SK-N-SH (cell line): Measurements from ENCODE around the gene ZFAND2A. TPM values are rescaled to one million over a fixed set of nuclear protein-coding genes. Genes with fewer than 3 reads are reported as not detected.

Experiments
- CTCF ChIA-PET: fragments of 300-600, 350-600 bp; formaldehyde crosslinking; extraction: SDS; loops from one replicate; lab custom pipeline; 2021; lab: Yijun Ruan, JAX
- POLR2A ChIA-PET: fragments of 350-600 bp; sonication (Branson Sonifier 250); formaldehyde crosslinking; extraction: SDS; loops from one replicate; lab custom pipeline; 2020; ENCODE audit warnings: antibody characterized with exemption, inconsistent platforms; lab: Yijun Ruan, JAX
- DNase-seq: peaks from one replicate; pipeline ENCODE4 v3.0.0; 2012
- H2AFZ ChIP-seq: fragments of 200-600 bp; sonication (generic); 2 replicates; pipeline ENCODE4 v1.8.1; 2016; ENCODE audit warnings: antibody characterized with exemption, mild to moderate bottlenecking, low read depth
- H3F3A ChIP-seq: fragments of 200-600 bp; sonication (generic); replicated peaks from 2 replicates; pipeline ENCODE3; 2016; ENCODE audit warnings: antibody characterized with exemption, mild to moderate bottlenecking; ENCODE audit not compliant: insufficient read depth
- H3K27ac ChIP-seq, 2 experiments: fragments of 200-500 bp in 1 of 2; fragments of 200-600 bp in 1 of 2; sonication (Bioruptor generic) in 1 of 2; sonication (generic), shearing (Covaris generic) in 1 of 2; 2 replicates each; pipeline versions ENCODE4 v1.5.1 to v1.6.1; 2014 to 2016; ENCODE audit warnings: low read depth in 2 of 2, inconsistent platforms in 1 of 2, low read length in 1 of 2, mild to moderate bottlenecking in 1 of 2, mixed read lengths in 1 of 2
- H3K27me3 ChIP-seq: fragments of 200-600 bp; sonication (generic), shearing (Covaris generic); 2 replicates; pipeline ENCODE4 v1.6.1; 2016; ENCODE audit warnings: mixed run types; ENCODE audit not compliant: insufficient read depth
- H3K36me3 ChIP-seq, 2 experiments: fragments of 200-500 bp in 1 of 2; fragments of 200-600 bp in 1 of 2; sonication (Bioruptor generic) in 1 of 2; sonication (generic) in 1 of 2; replicated peaks in 1 of 2; 2 replicates each; pipeline versions ENCODE3 to v1.5.1; 2014 to 2016; ENCODE audit warnings: low read length in 1 of 2, mild to moderate bottlenecking in 1 of 2; ENCODE audit not compliant: insufficient read depth in 2 of 2, control insufficient read depth in 1 of 2
- H3K4me1 ChIP-seq, 2 experiments: fragments of 200-500 bp in 1 of 2; fragments of 200-600 bp in 1 of 2; sonication (Bioruptor generic) in 1 of 2; sonication (generic), shearing (Covaris generic) in 1 of 2; 2 replicates each; pipeline versions ENCODE4 v1.5.1 to v1.6.1; 2014 to 2016; ENCODE audit warnings: low read depth in 1 of 2, low read length in 1 of 2, mixed run types in 1 of 2; ENCODE audit not compliant: insufficient read depth in 2 of 2, control insufficient read depth in 1 of 2
- H3K4me2 ChIP-seq: fragments of 200-600 bp; sonication (generic), shearing (Covaris generic); 2 replicates; pipeline ENCODE4 v1.6.1; 2017; ENCODE audit warnings: mixed run types
- H3K4me3 ChIP-seq, 2 experiments: fragments of 200-500 bp in 1 of 2; fragments of 200-600 bp in 1 of 2; sonication (Bioruptor generic) in 1 of 2; sonication (generic), shearing (Covaris generic) in 1 of 2; 2 replicates each; pipeline versions ENCODE4 v1.5.1 to v1.8.1; 2014 to 2016; ENCODE audit warnings: low read depth in 2 of 2, inconsistent platforms in 1 of 2, low read length in 1 of 2, mild to moderate bottlenecking in 1 of 2, mixed read lengths in 1 of 2, moderate library complexity in 1 of 2
- H3K79me2 ChIP-seq: fragments of 200-600 bp; sonication (generic); 2 replicates; pipeline ENCODE4 v1.8.1; 2017; ENCODE audit warnings: mild to moderate bottlenecking; ENCODE audit not compliant: insufficient read depth
- H3K9ac ChIP-seq: fragments of 200-600 bp; sonication (generic); 2 replicates; pipeline ENCODE4 v1.6.1; 2017; ENCODE audit warnings: mixed run types
- H3K9me2 ChIP-seq: fragments of 200-600 bp; sonication (generic); 2 replicates; pipeline ENCODE4 v1.6.1; 2017; ENCODE audit warnings: mixed run types
- H3K9me3 ChIP-seq: fragments of 200-600 bp; sonication (generic); 2 replicates; pipeline ENCODE4 v1.6.1; 2017; ENCODE audit warnings: mixed run types, mild to moderate bottlenecking, moderate library complexity
- H4K20me1 ChIP-seq: fragments of 200-600 bp; sonication (generic); 2 replicates; pipeline ENCODE4 v1.6.1; 2017; ENCODE audit warnings: mild to moderate bottlenecking, mixed run types; ENCODE audit not compliant: insufficient read depth
- CHD2 ChIP-seq: fragments of 150-350 bp; IDR thresholded peaks from 2 replicates; pipeline ENCODE4 v1.6.1; 2018; ENCODE audit warnings: low read length; ENCODE audit not compliant: partially characterized antibody
- ELF1 ChIP-seq: IDR thresholded peaks from 2 replicates; pipeline ENCODE4 v1.4.0; 2012
- EP300 ChIP-seq, 2 experiments: IDR thresholded peaks; 2 replicates each; pipeline versions ENCODE4 v1.4.0 to v1.6.1; 2012; ENCODE audit warnings: borderline replicate concordance in 1 of 2, low read depth in 1 of 2, low read length in 1 of 2
- FOSL2 ChIP-seq: IDR thresholded peaks from 2 replicates; pipeline ENCODE4 v1.4.0; 2012; ENCODE audit warnings: low read depth, mild to moderate bottlenecking, moderate library complexity, borderline replicate concordance
- FOXJ3 ChIP-seq: sonication (generic); formaldehyde crosslinking; IDR thresholded peaks from 2 replicates; pipeline ENCODE4 v1.5.1; 2020; ENCODE audit warnings: mild to moderate bottlenecking, missing genetic modification reagents
- FOXM1 ChIP-seq: IDR thresholded peaks from 2 replicates; pipeline ENCODE4 v1.4.0; 2012; ENCODE audit warnings: low read depth, mild to moderate bottlenecking
- GABPA ChIP-seq: IDR thresholded peaks from 2 replicates; pipeline ENCODE4 v1.4.0; 2012; ENCODE audit warnings: low read depth, mild to moderate bottlenecking
- GATA2 ChIP-seq: sonication (generic); formaldehyde crosslinking; IDR thresholded peaks from 2 replicates; pipeline ENCODE4 v1.5.0; 2020; ENCODE audit warnings: mild to moderate bottlenecking, missing genetic modification reagents
- NFIC ChIP-seq: IDR thresholded peaks from 2 replicates; pipeline ENCODE4 v1.4.0; 2012; ENCODE audit warnings: borderline replicate concordance
- NRF1 ChIP-seq: IDR thresholded peaks from 2 replicates; pipeline ENCODE4 v1.6.1; 2012; ENCODE audit warnings: low read depth, mild to moderate bottlenecking, low read length
- POLR2AphosphoS5 ChIP-seq: IDR thresholded peaks from 2 replicates; pipeline ENCODE4 v1.6.1; 2012; ENCODE audit warnings: low read depth, low read length
- RAD21 ChIP-seq: IDR thresholded peaks from 2 replicates; pipeline ENCODE4 v1.6.1; 2012; ENCODE audit warnings: mild to moderate bottlenecking, low read length
- RCOR1 ChIP-seq: fragments of 150-350 bp; IDR thresholded peaks from 2 replicates; pipeline ENCODE4 v1.6.1; 2017; ENCODE audit warnings: antibody characterized with exemption, low read length
- RFX5 ChIP-seq: IDR thresholded peaks from 2 replicates; pipeline ENCODE4 v1.6.1; 2012; ENCODE audit warnings: mild to moderate bottlenecking, improper control_type of control experiment, low read length
- RXRA ChIP-seq: IDR thresholded peaks from 2 replicates; pipeline ENCODE4 v1.4.0; 2012; ENCODE audit warnings: low read depth, mild to moderate bottlenecking, borderline replicate concordance
- SIN3A ChIP-seq: IDR thresholded peaks from 2 replicates; pipeline ENCODE4 v1.6.1; 2012; ENCODE audit warnings: low read depth, mild to moderate bottlenecking, low read length, moderate library complexity, borderline replicate concordance
- SMC3 ChIP-seq: IDR thresholded peaks from 2 replicates; pipeline ENCODE4 v1.6.1; 2012; ENCODE audit warnings: low read depth, low read length, improper control_type of control experiment
- TEAD4 ChIP-seq: IDR thresholded peaks from 2 replicates; pipeline ENCODE4 v1.4.0; 2012; ENCODE audit warnings: mild to moderate bottlenecking, borderline replicate concordance; ENCODE audit not compliant: insufficient read depth
- YY1 ChIP-seq: IDR thresholded peaks from 2 replicates; pipeline ENCODE4 v1.4.0; 2012; ENCODE audit warnings: low read depth, mild to moderate bottlenecking
- WGBS: methylation state at CpG from one replicate; pipeline ENCODE4 v1.1.6; 2017; ENCODE audit warnings: low lambda C conversion rate; 5-methylcytosine and 5-hydroxymethylcytosine counted together
- polyA plus RNA-seq, 3 experiments: library from polyadenylated mRNA; depleted of rRNA; stranded (reverse); fragments of >200 nt; gene quantifications; 2 replicates each; pipeline ENCODE4 v1.2.3, GENCODE V29; 2012
- TF ChIP-seq, protein P1 (sequence below): IDR thresholded peaks from 2 replicates; pipeline ENCODE4 v1.4.0; 2012; ENCODE audit warnings: low read depth, borderline replicate concordance
- TF ChIP-seq, protein P2 (sequence below): fragments of 150-350 bp; IDR thresholded peaks from 2 replicates; pipeline ENCODE4 v1.6.1; 2017; ENCODE audit warnings: antibody characterized with exemption, low read length, low read depth, borderline replicate concordance
- TF ChIP-seq, protein P3 (sequence below): IDR thresholded peaks from 2 replicates; pipeline ENCODE4; 2012

Gene ZFAND2A
- polyA plus RNA-seq, 1 of the 3 experiments (the other 2 are of a cell fraction), result 38.9 TPM

DNA sequence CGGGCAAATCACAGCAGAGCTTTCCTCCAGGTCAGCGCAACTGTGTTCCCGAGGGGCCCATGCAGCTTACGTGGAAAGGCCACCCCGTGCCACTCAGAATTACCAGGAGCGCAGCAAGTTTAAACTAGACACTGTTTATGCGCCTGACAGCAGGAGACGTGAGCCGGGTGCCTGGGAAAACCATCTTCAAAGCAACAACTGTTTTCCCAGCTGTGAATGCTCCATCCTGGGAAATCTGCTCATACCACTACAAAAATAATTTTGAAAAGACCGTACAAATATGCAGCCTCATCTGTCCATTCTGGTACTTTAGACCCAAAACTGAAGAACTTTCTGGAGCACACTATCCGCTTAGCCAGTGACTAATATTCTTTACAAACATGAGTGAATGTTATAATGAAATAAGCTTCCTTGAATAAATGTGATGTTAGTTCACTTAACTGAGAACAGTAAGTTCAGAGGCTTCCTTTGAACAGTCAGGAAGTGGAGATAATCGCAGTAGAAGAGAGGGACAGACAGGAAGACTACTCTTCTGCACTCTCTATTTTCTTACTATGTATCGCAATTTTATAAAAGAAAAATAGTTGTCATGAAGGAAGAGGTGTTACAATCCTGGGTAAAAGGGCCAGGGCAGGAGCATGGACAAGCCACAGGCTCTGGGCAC, 55.3 kb downstream of the ZFAND2A start:
- Histone ChIP-seq H3F3A (no peaks in the 10 kb centered on the region), H3K27ac (no peak overlapping the region), H3K36me3 (peaks cover 0 to 2% of the 10 kb centered on the region in 2 experiments), H3K4me1 (peaks cover 6 to 22% of the 10 kb centered on the region in 2 experiments; a peak in 2 of 4 replicates)
- POLR2A ChIA-PET, result no interaction called here
- TF ChIP-seq FOXM1 (no peak), SMC3 (no peak), EP300 (IDR thresholded peaks at IDR 0.05; ENCODE audit: borderline replicate concordance in 1 of 2, low read depth in 1 of 2, low read length in 1 of 2) (no peak), SIN3A (no peak), CHD2 (no peak), FOXJ3 (no peak), NFIC (no peak), RAD21 (no peak), RCOR1 (no peak)
- TF ChIP-seq, protein P1, sequence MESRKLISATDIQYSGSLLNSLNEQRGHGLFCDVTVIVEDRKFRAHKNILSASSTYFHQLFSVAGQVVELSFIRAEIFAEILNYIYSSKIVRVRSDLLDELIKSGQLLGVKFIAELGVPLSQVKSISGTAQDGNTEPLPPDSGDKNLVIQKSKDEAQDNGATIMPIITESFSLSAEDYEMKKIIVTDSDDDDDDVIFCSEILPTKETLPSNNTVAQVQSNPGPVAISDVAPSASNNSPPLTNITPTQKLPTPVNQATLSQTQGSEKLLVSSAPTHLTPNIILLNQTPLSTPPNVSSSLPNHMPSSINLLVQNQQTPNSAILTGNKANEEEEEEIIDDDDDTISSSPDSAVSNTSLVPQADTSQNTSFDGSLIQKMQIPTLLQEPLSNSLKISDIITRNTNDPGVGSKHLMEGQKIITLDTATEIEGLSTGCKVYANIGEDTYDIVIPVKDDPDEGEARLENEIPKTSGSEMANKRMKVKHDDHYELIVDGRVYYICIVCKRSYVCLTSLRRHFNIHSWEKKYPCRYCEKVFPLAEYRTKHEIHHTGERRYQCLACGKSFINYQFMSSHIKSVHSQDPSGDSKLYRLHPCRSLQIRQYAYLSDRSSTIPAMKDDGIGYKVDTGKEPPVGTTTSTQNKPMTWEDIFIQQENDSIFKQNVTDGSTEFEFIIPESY, result no peak
- TF ChIP-seq, protein P2, sequence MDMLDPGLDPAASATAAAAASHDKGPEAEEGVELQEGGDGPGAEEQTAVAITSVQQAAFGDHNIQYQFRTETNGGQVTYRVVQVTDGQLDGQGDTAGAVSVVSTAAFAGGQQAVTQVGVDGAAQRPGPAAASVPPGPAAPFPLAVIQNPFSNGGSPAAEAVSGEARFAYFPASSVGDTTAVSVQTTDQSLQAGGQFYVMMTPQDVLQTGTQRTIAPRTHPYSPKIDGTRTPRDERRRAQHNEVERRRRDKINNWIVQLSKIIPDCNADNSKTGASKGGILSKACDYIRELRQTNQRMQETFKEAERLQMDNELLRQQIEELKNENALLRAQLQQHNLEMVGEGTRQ, result no peak
- TF ChIP-seq, all 33 proteins: peak for 0
- CTCF ChIA-PET, result interaction anchor here (0.9 to 9.8 kb wide), 7 partner anchors 9 to 111 kb away, joined by 3 to 79 read pairs (median 8); partner anchors contain the start of gene GPER1
- H3K4me3 ChIP-seq, result no peak overlapping the region
- no peak for DNase-seq
- H3K27me3 ChIP-seq, result no peaks in the 10 kb centered on the region
- WGBS, result 94% methylated on average over 13 of the region's 13 CpGs
- peaks cover 9% of the 10 kb centered on the region; the same call in 1 of the 2 replicates for H3K79me2 ChIP-seq
- no peak overlapping the region for H2AFZ ChIP-seq
- no peak overlapping the region for H3K4me2 ChIP-seq
- peaks cover 16% of the 10 kb centered on the region for H4K20me1 ChIP-seq
- H3K9ac ChIP-seq, result no peak overlapping the region
- no peaks in the 10 kb centered on the region for H3K9me3 ChIP-seq
- H3K9me2 ChIP-seq, result no peaks in the 10 kb centered on the region

DNA sequence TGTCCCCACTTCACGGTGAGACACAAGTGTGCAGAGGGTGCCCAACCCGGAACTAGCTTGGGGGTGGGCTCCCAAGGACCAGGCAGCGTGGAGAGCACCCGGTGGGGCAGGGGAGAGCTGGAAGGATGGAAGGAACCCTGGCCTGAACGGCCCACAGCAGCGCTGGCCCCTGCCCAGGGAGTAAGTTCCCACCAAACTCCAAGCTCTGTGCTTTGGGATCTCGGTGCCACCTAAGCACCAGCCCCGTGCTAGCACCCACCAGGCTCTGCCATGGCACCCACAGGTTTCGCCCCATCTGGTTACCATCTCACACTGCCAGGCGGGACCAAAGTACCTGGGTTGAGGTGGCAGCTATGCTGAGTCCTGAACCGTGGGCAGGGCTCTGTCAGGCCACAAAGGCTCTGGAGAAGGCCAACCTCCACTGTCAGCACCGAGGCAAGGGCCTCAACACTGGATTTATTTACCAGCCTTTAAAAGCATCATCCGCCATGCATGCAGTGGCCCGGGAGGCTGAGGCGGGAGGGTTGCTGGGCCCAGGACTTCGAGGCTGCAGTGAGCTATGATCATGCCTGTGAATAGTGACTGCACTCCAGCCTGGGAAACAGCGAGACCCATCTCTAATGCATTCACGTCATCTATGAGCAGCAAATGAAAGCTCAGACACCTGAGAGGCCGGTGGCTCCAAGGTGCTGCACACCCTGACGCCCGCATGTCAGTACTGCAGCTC, 56.0 kb downstream of the ZFAND2A start:
- peaks cover 6 to 22% of the 10 kb centered on the region in 2 experiments; a peak in 2 of 4 replicates for H3K4me1 ChIP-seq
- no peak overlapping the region for H3K4me2 ChIP-seq
- no peaks in the 10 kb centered on the region for H3K9me3 ChIP-seq
- H3K9ac ChIP-seq, result no peak overlapping the region
- H3K4me3 ChIP-seq, result no peak overlapping the region
- no peak overlapping the region for H3K27ac ChIP-seq
- no peak for DNase-seq
- ChIA-PET CTCF (interaction anchor here (0.9 to 9.8 kb wide), 7 partner anchors 8 to 111 kb away, joined by 3 to 79 read pairs (median 8); partner anchors contain the start of gene GPER1), POLR2A (no interaction called here)
- peaks cover 16% of the 10 kb centered on the region for H4K20me1 ChIP-seq
- H3K9me2 ChIP-seq, result no peaks in the 10 kb centered on the region
- H3K36me3 ChIP-seq, result peaks cover 0 to 8% of the 10 kb centered on the region in 2 experiments
- H3K27me3 ChIP-seq, result no peaks in the 10 kb centered on the region
- WGBS, result 87% methylated on average over 16 of the region's 21 CpGs
- peaks cover 11% of the 10 kb centered on the region; the same call in 1 of the 2 replicates for H3K79me2 ChIP-seq
- H2AFZ ChIP-seq, result no peak overlapping the region
- no peaks in the 10 kb centered on the region for H3F3A ChIP-seq
- TF ChIP-seq ELF1 (no peak), GABPA (no peak), RFX5 (no peak), SIN3A (no peak), TEAD4 (no peak), RXRA (no peak), FOXJ3 (no peak), FOXM1 (no peak), NRF1 (no peak), YY1 (no peak), GATA2 (CRISPR knock-in tag) (no peak), POLR2AphosphoS5 (no peak), FOSL2 (no peak), RCOR1 (no peak)
- TF ChIP-seq, protein P3, sequence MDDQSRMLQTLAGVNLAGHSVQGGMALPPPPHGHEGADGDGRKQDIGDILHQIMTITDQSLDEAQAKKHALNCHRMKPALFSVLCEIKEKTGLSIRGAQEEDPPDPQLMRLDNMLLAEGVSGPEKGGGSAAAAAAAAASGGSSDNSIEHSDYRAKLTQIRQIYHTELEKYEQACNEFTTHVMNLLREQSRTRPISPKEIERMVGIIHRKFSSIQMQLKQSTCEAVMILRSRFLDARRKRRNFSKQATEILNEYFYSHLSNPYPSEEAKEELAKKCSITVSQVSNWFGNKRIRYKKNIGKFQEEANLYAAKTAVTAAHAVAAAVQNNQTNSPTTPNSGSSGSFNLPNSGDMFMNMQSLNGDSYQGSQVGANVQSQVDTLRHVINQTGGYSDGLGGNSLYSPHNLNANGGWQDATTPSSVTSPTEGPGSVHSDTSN, result no peak
- TF ChIP-seq, protein P2, result no peak
